GM23338 (cell line): ENCODE data around the gene ITPR2. TPM values are rescaled to one million over a fixed set of nuclear protein-coding genes. Genes with fewer than 3 reads are reported as not detected.

ENCODE experiments used
- ATAC-seq: fragments of 200-7000 bp; cut with Tn5 transposase; 3 replicates; pipeline ENCODE4 v1.9.1; 2020
- DNase-seq: peaks from one replicate; pipeline ENCODE4 v3.0.0-alpha.2; 2015; ENCODE audit warnings: low spot score
- H2AFZ ChIP-seq: fragments of 200-600 bp; sonication (generic); 2 replicates; pipeline ENCODE4 v1.8.0; 2016; ENCODE audit warnings: antibody characterized with exemption, mild to moderate bottlenecking, moderate library complexity
- H3F3A ChIP-seq: fragments of 200-600 bp; sonication (generic); replicated peaks from 2 replicates; pipeline ENCODE4 v1.8.0; 2017; ENCODE audit warnings: antibody characterized with exemption, mixed run types, low read depth
- H3K27ac ChIP-seq: fragments of 200-600 bp; sonication (generic); 2 replicates; pipeline ENCODE4 v1.6.1; 2016; ENCODE audit warnings: low read depth
- H3K27me3 ChIP-seq: fragments of 200-600 bp; sonication (generic); 2 replicates; pipeline ENCODE4 v1.8.0; 2016; ENCODE audit warnings: mild to moderate bottlenecking, mixed run types, moderate library complexity; ENCODE audit not compliant: insufficient read depth
- H3K36me3 ChIP-seq: fragments of 200-600 bp; sonication (generic); 2 replicates; pipeline ENCODE4 v1.8.0; 2016; ENCODE audit warnings: mild to moderate bottlenecking; ENCODE audit not compliant: insufficient read depth
- H3K4me1 ChIP-seq: fragments of 200-600 bp; sonication (generic); 2 replicates; pipeline ENCODE4 v1.8.0; 2016; ENCODE audit warnings: mild to moderate bottlenecking, moderate library complexity; ENCODE audit not compliant: insufficient read depth
- H3K4me2 ChIP-seq: fragments of 200-600 bp; sonication (generic); 2 replicates; pipeline ENCODE4 v1.7.1; 2017; ENCODE audit warnings: mixed run types
- H3K4me3 ChIP-seq: fragments of 200-600 bp; sonication (generic); 2 replicates; pipeline ENCODE4 v1.6.1; 2016; ENCODE audit warnings: mixed run types
- H3K79me2 ChIP-seq: fragments of 200-600 bp; sonication (generic); replicated peaks from 2 replicates; pipeline ENCODE4 v1.8.0; 2017; ENCODE audit warnings: mild to moderate bottlenecking; ENCODE audit not compliant: insufficient read depth
- H3K9me2 ChIP-seq: fragments of 200-600 bp; sonication (generic); 2 replicates; pipeline ENCODE4 v1.8.0; 2017; ENCODE audit not compliant: insufficient read depth
- H4K20me1 ChIP-seq: fragments of 200-600 bp; sonication (generic); replicated peaks from 2 replicates; pipeline ENCODE4 v1.8.0; 2017; ENCODE audit warnings: mild to moderate bottlenecking; ENCODE audit not compliant: insufficient read depth
- H3K27ac Mint-ChIP-seq: 2 replicates; pipeline ENCODE4 v1.8.0; 2020; ENCODE audit warnings: inconsistent platforms, mild to moderate bottlenecking, moderate library complexity, mixed read lengths
- H3K27me3 Mint-ChIP-seq: 3 replicates; pipeline ENCODE4 v1.8.0; 2022; ENCODE audit warnings: low read depth, mild to moderate bottlenecking, moderate library complexity, mixed read lengths, inconsistent platforms; ENCODE audit not compliant: insufficient read depth, poor library complexity
- H3K36me3 Mint-ChIP-seq: 3 replicates; pipeline ENCODE4 v1.8.0; 2021; ENCODE audit warnings: low read depth, mild to moderate bottlenecking, inconsistent platforms, moderate library complexity, mixed read lengths
- H3K4me1 Mint-ChIP-seq: 3 replicates; pipeline ENCODE4 v1.8.0; 2020; ENCODE audit warnings: mild to moderate bottlenecking, inconsistent platforms, mixed read lengths
- H3K4me3 Mint-ChIP-seq: 3 replicates; pipeline ENCODE4 v1.8.0; 2021; ENCODE audit warnings: moderate library complexity, mild to moderate bottlenecking, inconsistent platforms, mixed read lengths
- H3K9me3 Mint-ChIP-seq: 3 replicates; pipeline ENCODE4 v1.8.0; 2020; ENCODE audit warnings: moderate library complexity, mild to moderate bottlenecking, inconsistent platforms, mixed read lengths
- CREB1 ChIP-seq: fragments of 250-450 bp; sonication (Bioruptor Pico); IDR thresholded peaks from 2 replicates; pipeline ENCODE4 v1.5.0; 2020; ENCODE audit warnings: low read depth, mild to moderate bottlenecking, moderate library complexity
- EZH2 ChIP-seq: fragments of 200-600 bp; sonication (generic); IDR thresholded peaks from one replicate; pipeline ENCODE4 v1.8.0; 2017; ENCODE audit warnings: antibody characterized with exemption, mild to moderate bottlenecking, low read depth; ENCODE audit not compliant: unreplicated experiment
- EZH2phosphoT487 ChIP-seq: fragments of 200-600 bp; sonication (generic); IDR thresholded peaks from one replicate; pipeline ENCODE4 v1.8.1; 2018; ENCODE audit warnings: antibody characterized with exemption; ENCODE audit not compliant: unreplicated experiment
- JUNB ChIP-seq: IDR thresholded peaks from one replicate; pipeline ENCODE4 v1.6.1; 2016; ENCODE audit warnings: antibody characterized with exemption; ENCODE audit not compliant: unreplicated experiment
- NANOG ChIP-seq: IDR thresholded peaks from 2 replicates; pipeline ENCODE4 v1.6.1; 2016; ENCODE audit warnings: antibody characterized with exemption, borderline replicate concordance
- POLR2AphosphoS5 ChIP-seq: IDR thresholded peaks from 2 replicates; pipeline ENCODE4 v1.6.1; 2016; ENCODE audit warnings: antibody characterized with exemption, low read depth
- STAT1 ChIP-seq: IDR thresholded peaks from one replicate; pipeline ENCODE4 v1.6.1; 2016; ENCODE audit warnings: antibody characterized with exemption; ENCODE audit not compliant: unreplicated experiment
- ZNF114 ChIP-seq: fragments of 250-450 bp; sonication (Bioruptor Pico); IDR thresholded peaks from 2 replicates; pipeline ENCODE4 v1.5.0; 2020; ENCODE audit warnings: mild to moderate bottlenecking, moderate library complexity
- ZNF331 ChIP-seq: fragments of 250-450 bp; sonication (Bioruptor Pico); IDR thresholded peaks from 2 replicates; pipeline ENCODE4 v1.5.0; 2020; ENCODE audit warnings: low read depth, mild to moderate bottlenecking, moderate library complexity
- polyA plus RNA-seq: library from polyadenylated mRNA; unstranded; fragments of >200 nt; fragmentation: Nextera tagmentation; extraction: Ambion mirVana; gene quantifications from 2 replicates; pipeline ENCODE4 v1.2.1, GENCODE V29; 2016
- total RNA-seq: library from RNA; depleted of rRNA; stranded (reverse); fragments of >200 nt; shearing (Covaris generic); gene quantifications from 2 replicates; pipeline ENCODE4 v1.2.3, GENCODE V29; 2014
- TF ChIP-seq, protein P1 (sequence below): IDR thresholded peaks from one replicate; pipeline ENCODE4 v1.6.1; 2018; ENCODE audit warnings: antibody characterized with exemption; ENCODE audit not compliant: unreplicated experiment
- TF ChIP-seq, protein P2 (sequence below): fragments of 250-450 bp; sonication (Bioruptor Pico); IDR thresholded peaks from 2 replicates; pipeline ENCODE4 v1.5.0; 2020; ENCODE audit warnings: mild to moderate bottlenecking, moderate library complexity
- TF ChIP-seq, protein P3 (sequence below): IDR thresholded peaks from 2 replicates; pipeline ENCODE4 v1.6.1; 2016; ENCODE audit warnings: antibody characterized with exemption
- TF ChIP-seq, protein P4 (sequence below), 2 experiments: fragments of 200-600 bp in 1 of 2; sonication (generic) in 1 of 2; conservative IDR thresholded peaks; 2 replicates each; pipeline versions ENCODE4 v1.5.1 to v1.6.1; 2016 to 2017; ENCODE audit warnings: antibody characterized with exemption in 2 of 2, low read depth in 2 of 2, mild to moderate bottlenecking in 2 of 2, moderate library complexity in 1 of 2

ITPR2 gene
- total and polyA plus RNA-seq, 2 experiments from 2014 or later, result 44.5 to 65.2 TPM

DNA sequence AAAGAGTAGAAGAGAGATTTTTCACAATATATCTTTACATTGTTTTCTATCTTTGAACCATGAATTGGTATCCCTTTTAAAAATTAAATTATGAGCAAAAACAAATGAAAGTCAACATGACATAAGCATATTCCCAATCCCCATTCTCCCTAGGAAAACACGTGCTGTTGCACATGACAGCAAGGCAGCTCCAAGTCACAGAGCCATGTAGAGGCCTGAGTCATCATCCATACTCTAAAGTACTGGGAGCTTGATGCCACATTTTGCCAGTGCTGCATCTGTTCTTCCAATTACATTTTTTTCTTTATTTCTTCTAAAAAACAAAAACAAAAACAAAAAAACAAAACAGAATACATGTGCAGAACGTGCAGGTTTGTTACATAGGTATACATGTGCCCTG lies 115.2 kb downstream of the ITPR2 start (continued):
- TF ChIP-seq, protein P1, sequence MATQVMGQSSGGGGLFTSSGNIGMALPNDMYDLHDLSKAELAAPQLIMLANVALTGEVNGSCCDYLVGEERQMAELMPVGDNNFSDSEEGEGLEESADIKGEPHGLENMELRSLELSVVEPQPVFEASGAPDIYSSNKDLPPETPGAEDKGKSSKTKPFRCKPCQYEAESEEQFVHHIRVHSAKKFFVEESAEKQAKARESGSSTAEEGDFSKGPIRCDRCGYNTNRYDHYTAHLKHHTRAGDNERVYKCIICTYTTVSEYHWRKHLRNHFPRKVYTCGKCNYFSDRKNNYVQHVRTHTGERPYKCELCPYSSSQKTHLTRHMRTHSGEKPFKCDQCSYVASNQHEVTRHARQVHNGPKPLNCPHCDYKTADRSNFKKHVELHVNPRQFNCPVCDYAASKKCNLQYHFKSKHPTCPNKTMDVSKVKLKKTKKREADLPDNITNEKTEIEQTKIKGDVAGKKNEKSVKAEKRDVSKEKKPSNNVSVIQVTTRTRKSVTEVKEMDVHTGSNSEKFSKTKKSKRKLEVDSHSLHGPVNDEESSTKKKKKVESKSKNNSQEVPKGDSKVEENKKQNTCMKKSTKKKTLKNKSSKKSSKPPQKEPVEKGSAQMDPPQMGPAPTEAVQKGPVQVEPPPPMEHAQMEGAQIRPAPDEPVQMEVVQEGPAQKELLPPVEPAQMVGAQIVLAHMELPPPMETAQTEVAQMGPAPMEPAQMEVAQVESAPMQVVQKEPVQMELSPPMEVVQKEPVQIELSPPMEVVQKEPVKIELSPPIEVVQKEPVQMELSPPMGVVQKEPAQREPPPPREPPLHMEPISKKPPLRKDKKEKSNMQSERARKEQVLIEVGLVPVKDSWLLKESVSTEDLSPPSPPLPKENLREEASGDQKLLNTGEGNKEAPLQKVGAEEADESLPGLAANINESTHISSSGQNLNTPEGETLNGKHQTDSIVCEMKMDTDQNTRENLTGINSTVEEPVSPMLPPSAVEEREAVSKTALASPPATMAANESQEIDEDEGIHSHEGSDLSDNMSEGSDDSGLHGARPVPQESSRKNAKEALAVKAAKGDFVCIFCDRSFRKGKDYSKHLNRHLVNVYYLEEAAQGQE, result no peak
- no peak for TF ChIP-seq JUNB
- no peak for TF ChIP-seq CREB1
- no peak for TF ChIP-seq ZNF331 (CRISPR knock-in tag)
- no peak for TF ChIP-seq STAT1

DNA sequence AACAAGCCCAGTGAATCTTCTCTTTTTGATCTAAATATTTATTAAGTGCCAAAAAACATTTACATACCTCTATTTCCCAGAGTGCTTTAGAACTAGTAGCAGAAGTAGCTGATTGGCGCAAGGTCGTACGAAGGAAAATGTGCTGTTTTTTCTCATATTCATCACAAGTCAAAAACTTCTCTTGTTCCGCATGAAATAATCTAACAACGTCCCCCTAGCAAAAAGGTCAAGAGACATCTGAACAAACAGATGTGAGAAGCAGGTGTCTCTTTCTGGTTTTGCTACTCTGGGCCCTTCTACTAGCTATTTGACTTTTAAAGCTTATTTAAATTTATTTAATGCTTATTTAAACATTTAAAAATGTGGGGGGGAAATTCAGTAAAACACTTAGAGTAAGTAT lies 117.8 kb downstream of the ITPR2 start:
- Histone ChIP-seq H3K27ac (no peak overlapping the region), H4K20me1 (no peaks in the 10 kb centered on the region), H3K4me2 (no peak overlapping the region), H3K4me1 (peaks cover 38% of the 10 kb centered on the region), H3K79me2 (no peaks in the 10 kb centered on the region), H3K9me2 (no peaks in the 10 kb centered on the region), H3K4me3 (no peak overlapping the region), H3F3A (0 out of 2 replicates have a peak, but pooled peaks cover 4% of the 10 kb centered on the region), H2AFZ (no peak overlapping the region), H3K27me3 (no peaks in the 10 kb centered on the region), H3K36me3 (peaks cover 19% of the 10 kb centered on the region; the same call in 1 of the 2 replicates)
- Mint-ChIP-seq H3K36me3 (peaks cover 17% of the 10 kb centered on the region), H3K4me1 (peaks cover 34% of the 10 kb centered on the region), H3K4me3 (no peak overlapping the region), H3K27me3 (no peaks in the 10 kb centered on the region), H3K27ac (no peak overlapping the region), H3K9me3 (no peaks in the 10 kb centered on the region)
- ATAC-seq, result no peak
- no peak for DNase-seq
- no peak for TF ChIP-seq JUNB
- no peak for TF ChIP-seq EZH2
- no peak for TF ChIP-seq CREB1
- TF ChIP-seq, protein P2, sequence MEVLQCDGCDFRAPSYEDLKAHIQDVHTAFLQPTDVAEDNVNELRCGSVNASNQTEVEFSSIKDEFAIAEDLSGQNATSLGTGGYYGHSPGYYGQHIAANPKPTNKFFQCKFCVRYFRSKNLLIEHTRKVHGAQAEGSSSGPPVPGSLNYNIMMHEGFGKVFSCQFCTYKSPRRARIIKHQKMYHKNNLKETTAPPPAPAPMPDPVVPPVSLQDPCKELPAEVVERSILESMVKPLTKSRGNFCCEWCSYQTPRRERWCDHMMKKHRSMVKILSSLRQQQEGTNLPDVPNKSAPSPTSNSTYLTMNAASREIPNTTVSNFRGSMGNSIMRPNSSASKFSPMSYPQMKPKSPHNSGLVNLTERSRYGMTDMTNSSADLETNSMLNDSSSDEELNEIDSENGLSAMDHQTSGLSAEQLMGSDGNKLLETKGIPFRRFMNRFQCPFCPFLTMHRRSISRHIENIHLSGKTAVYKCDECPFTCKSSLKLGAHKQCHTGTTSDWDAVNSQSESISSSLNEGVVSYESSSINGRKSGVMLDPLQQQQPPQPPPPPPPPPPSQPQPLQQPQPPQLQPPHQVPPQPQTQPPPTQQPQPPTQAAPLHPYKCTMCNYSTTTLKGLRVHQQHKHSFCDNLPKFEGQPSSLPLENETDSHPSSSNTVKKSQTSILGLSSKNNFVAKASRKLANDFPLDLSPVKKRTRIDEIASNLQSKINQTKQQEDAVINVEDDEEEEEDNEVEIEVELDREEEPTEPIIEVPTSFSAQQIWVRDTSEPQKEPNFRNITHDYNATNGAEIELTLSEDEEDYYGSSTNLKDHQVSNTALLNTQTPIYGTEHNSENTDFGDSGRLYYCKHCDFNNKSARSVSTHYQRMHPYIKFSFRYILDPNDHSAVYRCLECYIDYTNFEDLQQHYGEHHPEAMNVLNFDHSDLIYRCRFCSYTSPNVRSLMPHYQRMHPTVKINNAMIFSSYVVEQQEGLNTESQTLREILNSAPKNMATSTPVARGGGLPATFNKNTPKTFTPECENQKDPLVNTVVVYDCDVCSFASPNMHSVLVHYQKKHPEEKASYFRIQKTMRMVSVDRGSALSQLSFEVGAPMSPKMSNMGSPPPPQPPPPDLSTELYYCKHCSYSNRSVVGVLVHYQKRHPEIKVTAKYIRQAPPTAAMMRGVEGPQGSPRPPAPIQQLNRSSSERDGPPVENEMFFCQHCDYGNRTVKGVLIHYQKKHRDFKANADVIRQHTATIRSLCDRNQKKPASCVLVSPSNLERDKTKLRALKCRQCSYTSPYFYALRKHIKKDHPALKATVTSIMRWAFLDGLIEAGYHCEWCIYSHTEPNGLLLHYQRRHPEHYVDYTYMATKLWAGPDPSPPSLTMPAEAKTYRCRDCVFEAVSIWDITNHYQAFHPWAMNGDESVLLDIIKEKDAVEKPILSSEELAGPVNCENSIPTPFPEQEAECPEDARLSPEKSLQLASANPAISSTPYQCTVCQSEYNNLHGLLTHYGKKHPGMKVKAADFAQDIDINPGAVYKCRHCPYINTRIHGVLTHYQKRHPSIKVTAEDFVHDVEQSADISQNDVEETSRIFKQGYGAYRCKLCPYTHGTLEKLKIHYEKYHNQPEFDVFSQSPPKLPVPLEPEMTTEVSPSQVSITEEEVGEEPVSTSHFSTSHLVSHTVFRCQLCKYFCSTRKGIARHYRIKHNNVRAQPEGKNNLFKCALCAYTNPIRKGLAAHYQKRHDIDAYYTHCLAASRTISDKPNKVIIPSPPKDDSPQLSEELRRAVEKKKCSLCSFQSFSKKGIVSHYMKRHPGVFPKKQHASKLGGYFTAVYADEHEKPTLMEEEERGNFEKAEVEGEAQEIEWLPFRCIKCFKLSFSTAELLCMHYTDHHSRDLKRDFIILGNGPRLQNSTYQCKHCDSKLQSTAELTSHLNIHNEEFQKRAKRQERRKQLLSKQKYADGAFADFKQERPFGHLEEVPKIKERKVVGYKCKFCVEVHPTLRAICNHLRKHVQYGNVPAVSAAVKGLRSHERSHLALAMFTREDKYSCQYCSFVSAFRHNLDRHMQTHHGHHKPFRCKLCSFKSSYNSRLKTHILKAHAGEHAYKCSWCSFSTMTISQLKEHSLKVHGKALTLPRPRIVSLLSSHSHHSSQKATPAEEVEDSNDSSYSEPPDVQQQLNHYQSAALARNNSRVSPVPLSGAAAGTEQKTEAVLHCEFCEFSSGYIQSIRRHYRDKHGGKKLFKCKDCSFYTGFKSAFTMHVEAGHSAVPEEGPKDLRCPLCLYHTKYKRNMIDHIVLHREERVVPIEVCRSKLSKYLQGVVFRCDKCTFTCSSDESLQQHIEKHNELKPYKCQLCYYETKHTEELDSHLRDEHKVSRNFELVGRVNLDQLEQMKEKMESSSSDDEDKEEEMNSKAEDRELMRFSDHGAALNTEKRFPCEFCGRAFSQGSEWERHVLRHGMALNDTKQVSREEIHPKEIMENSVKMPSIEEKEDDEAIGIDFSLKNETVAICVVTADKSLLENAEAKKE, result no peak
- TF ChIP-seq, protein P3, sequence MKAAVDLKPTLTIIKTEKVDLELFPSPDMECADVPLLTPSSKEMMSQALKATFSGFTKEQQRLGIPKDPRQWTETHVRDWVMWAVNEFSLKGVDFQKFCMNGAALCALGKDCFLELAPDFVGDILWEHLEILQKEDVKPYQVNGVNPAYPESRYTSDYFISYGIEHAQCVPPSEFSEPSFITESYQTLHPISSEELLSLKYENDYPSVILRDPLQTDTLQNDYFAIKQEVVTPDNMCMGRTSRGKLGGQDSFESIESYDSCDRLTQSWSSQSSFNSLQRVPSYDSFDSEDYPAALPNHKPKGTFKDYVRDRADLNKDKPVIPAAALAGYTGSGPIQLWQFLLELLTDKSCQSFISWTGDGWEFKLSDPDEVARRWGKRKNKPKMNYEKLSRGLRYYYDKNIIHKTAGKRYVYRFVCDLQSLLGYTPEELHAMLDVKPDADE, result no peak
- TF ChIP-seq, protein P4, sequence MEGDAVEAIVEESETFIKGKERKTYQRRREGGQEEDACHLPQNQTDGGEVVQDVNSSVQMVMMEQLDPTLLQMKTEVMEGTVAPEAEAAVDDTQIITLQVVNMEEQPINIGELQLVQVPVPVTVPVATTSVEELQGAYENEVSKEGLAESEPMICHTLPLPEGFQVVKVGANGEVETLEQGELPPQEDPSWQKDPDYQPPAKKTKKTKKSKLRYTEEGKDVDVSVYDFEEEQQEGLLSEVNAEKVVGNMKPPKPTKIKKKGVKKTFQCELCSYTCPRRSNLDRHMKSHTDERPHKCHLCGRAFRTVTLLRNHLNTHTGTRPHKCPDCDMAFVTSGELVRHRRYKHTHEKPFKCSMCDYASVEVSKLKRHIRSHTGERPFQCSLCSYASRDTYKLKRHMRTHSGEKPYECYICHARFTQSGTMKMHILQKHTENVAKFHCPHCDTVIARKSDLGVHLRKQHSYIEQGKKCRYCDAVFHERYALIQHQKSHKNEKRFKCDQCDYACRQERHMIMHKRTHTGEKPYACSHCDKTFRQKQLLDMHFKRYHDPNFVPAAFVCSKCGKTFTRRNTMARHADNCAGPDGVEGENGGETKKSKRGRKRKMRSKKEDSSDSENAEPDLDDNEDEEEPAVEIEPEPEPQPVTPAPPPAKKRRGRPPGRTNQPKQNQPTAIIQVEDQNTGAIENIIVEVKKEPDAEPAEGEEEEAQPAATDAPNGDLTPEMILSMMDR (conservative IDR thresholded peaks at IDR 0.05; ENCODE audit: low read depth in 2 of 2), result no peak
- TF ChIP-seq NANOG, result no peak
- no peak for TF ChIP-seq POLR2AphosphoS5
- TF ChIP-seq STAT1, result no peak
- TF ChIP-seq EZH2phosphoT487, result no peak
- no peak for TF ChIP-seq ZNF114 (CRISPR knock-in tag)
